CD4-positive, alpha-beta T cell (primary cell): ENCODE data around the gene C15orf62. TPM values are rescaled to one million over a fixed set of nuclear protein-coding genes. Genes with fewer than 3 reads are reported as not detected.

Experiments
- ATAC-seq: fragments of 200-7000 bp; cut with Tn5 transposase; one replicate; pipeline ENCODE4 v1.10.0; 2022; ENCODE audit warnings: mild to moderate bottlenecking; ENCODE audit not compliant: poor library complexity
- CTCF ChIA-PET: fragments of 350-600 bp; sonication (Branson Sonifier 250); formaldehyde crosslinking; loops from one replicate; lab custom pipeline; 2021; ENCODE audit warnings: antibody characterized with exemption, inconsistent platforms; lab: Charles Lee
- POLR2A ChIA-PET: fragments of 350-600 bp; sonication (Branson Sonifier 250); formaldehyde crosslinking; loops from one replicate; lab custom pipeline; 2021; ENCODE audit warnings: antibody characterized with exemption, inconsistent platforms; lab: Charles Lee
- DNase-seq, 14 experiments: peaks; one replicate each; pipeline ENCODE4 v3.0.0-alpha.2; 2013 to 2020; ENCODE audit warnings: mixed read lengths in 2 of 14
- H3K27ac ChIP-seq, 2 donors: one replicate each; pipeline versions ENCODE4 v1.5.1 to v1.7.0; 2013; ENCODE audit warnings: low read length in 2 of 2, low read depth in 1 of 2, mild to moderate bottlenecking in 1 of 2
- H3K27me3 ChIP-seq, 2 experiments: 1 replicate in 1 of 2; 2 replicates in 1 of 2; pipeline versions ENCODE4 v1.6.1 to v1.7.0; 2013; ENCODE audit warnings: low read length in 2 of 2, control low read depth in 1 of 2, mild to moderate bottlenecking in 1 of 2, moderate library complexity in 1 of 2; ENCODE audit not compliant: insufficient read depth in 2 of 2, control insufficient read depth in 1 of 2
- H3K36me3 ChIP-seq: one replicate; pipeline ENCODE4 v1.6.1; 2013; ENCODE audit warnings: low read length, control low read depth; ENCODE audit not compliant: insufficient read depth
- H3K4me1 ChIP-seq: one replicate; pipeline ENCODE4 v1.6.1; 2013; ENCODE audit warnings: low read length, control low read depth; ENCODE audit not compliant: insufficient read depth
- H3K4me3 ChIP-seq: one replicate; pipeline ENCODE4 v1.5.1; 2013; ENCODE audit warnings: mild to moderate bottlenecking, low read length, moderate library complexity
- H3K9me3 ChIP-seq, 2 experiments: 1 replicate in 1 of 2; 2 replicates in 1 of 2; pipeline versions ENCODE4 v1.6.1 to v1.7.0; 2013; ENCODE audit warnings: low read length in 2 of 2, mild to moderate bottlenecking in 2 of 2, control low read depth in 1 of 2, moderate library complexity in 1 of 2; ENCODE audit not compliant: control insufficient read depth in 1 of 2, insufficient read depth in 1 of 2
- H3K27ac Mint-ChIP-seq: one replicate; pipeline ENCODE4 v1.8.0; 2020; ENCODE audit warnings: mixed read lengths
- H3K27me3 Mint-ChIP-seq: one replicate; pipeline ENCODE4 v1.8.0; 2021; ENCODE audit warnings: mixed read lengths
- H3K36me3 Mint-ChIP-seq: one replicate; pipeline ENCODE4 v1.8.0; 2021; ENCODE audit warnings: low read depth, mixed read lengths
- H3K4me1 Mint-ChIP-seq: one replicate; pipeline ENCODE4 v1.8.0; 2021; ENCODE audit warnings: low read depth, mixed read lengths
- H3K4me3 Mint-ChIP-seq: one replicate; pipeline ENCODE4 v1.8.0; 2020; ENCODE audit warnings: mild to moderate bottlenecking, mixed read lengths
- H3K9me3 Mint-ChIP-seq: one replicate; pipeline ENCODE4 v1.8.0; 2020; ENCODE audit warnings: mixed read lengths
- CTCF ChIP-seq: fragments of 200-600 bp; IDR thresholded peaks from one replicate; pipeline ENCODE4 v1.8.0; 2022; ENCODE audit warnings: antibody characterized with exemption, mild to moderate bottlenecking
- intact Hi-C, 2 experiments: fragments of 100-400 bp; cut with DNase I in 1 of 2; cut with micrococcal nuclease in 1 of 2; formaldehyde crosslinking; loops; one replicate each; pipeline versions ENCODE4 v1.15.1 to v1.9.0; 2023 to 2025; cut with DNase I, micrococcal nuclease
- total RNA-seq, 174 experiments: library from RNA in 2 of 174; stranded (reverse) in 2 of 174; gene quantifications; one replicate each; pipeline ENCODE4 v1.2.3 and lab custom pipeline; 2021 to 2026

Gene C15orf62
- total RNA-seq, 2 experiments from 2014 or later, result 0.77 to 0.98 TPM

- CTCF ChIA-PET, result interaction anchor here (4.4 kb wide), 1 partner anchor 10 kb away, joined by 19 read pairs; no protein-coding TSS in a partner anchor
- Histone ChIP-seq H3K9me3 (no peaks in the 10 kb centered on the region), H3K4me1 (peaks cover 30% of the 10 kb centered on the region), H3K36me3 (peaks cover 60% of the 10 kb centered on the region), H3K27ac (no peak overlapping the region), H3K27me3 (no peaks in the 10 kb centered on the region), H3K4me3 (no peak overlapping the region)
- Mint-ChIP-seq H3K4me3 (no peak overlapping the region), H3K27me3 (no peaks in the 10 kb centered on the region), H3K9me3 (no peaks in the 10 kb centered on the region), H3K4me1 (peaks cover 20% of the 10 kb centered on the region), H3K36me3 (peaks cover 58% of the 10 kb centered on the region), H3K27ac (no peak overlapping the region)
- no peak for DNase-seq
- no peak for ATAC-seq
- intact Hi-C loops, result no loop called here
- TF ChIP-seq CTCF, result no peak
- POLR2A ChIA-PET, result no interaction called here
Observed at GRCh38 chr15:40772014-40772413, 2.2 kb downstream of the C15orf62 start.

- H3K36me3 Mint-ChIP-seq, result peaks cover 62% of the 10 kb centered on the region
- intact Hi-C loops, result no loop called here
- no peak for DNase-seq
- H3K27me3 ChIP-seq, result no peaks in the 10 kb centered on the region
- no peaks in the 10 kb centered on the region for H3K9me3 Mint-ChIP-seq
- H3K4me3 Mint-ChIP-seq, result no peak overlapping the region
- no peak overlapping the region for H3K27ac Mint-ChIP-seq
- ChIA-PET POLR2A (no interaction called here), CTCF (no interaction called here)
- peaks cover 19% of the 10 kb centered on the region for H3K4me1 Mint-ChIP-seq
- H3K36me3 ChIP-seq, result peaks cover 60% of the 10 kb centered on the region
- H3K4me3 ChIP-seq, result no peak overlapping the region
- TF ChIP-seq CTCF, result no peak
- no peaks in the 10 kb centered on the region for H3K9me3 ChIP-seq
- no peak overlapping the region for H3K27ac ChIP-seq
- ATAC-seq, result no peak
- H3K4me1 ChIP-seq, result peaks cover 28% of the 10 kb centered on the region
- H3K27me3 Mint-ChIP-seq, result no peaks in the 10 kb centered on the region
Observed at GRCh38 chr15:40773496-40773895, 3.7 kb downstream of the C15orf62 start.

- ChIA-PET POLR2A (no interaction called here), CTCF (no interaction called here)
- peaks cover 64% of the 10 kb centered on the region for H3K36me3 Mint-ChIP-seq
- Histone ChIP-seq H3K4me1 (peaks cover 25% of the 10 kb centered on the region), H3K4me3 (no peak overlapping the region), H3K27ac (no peak overlapping the region), H3K9me3 (no peaks in the 10 kb centered on the region), H3K36me3 (peaks cover 64% of the 10 kb centered on the region), H3K27me3 (no peaks in the 10 kb centered on the region)
- DNase-seq (no peak), ATAC-seq (no peak)
- H3K27me3 Mint-ChIP-seq, result no peaks in the 10 kb centered on the region
- H3K9me3 Mint-ChIP-seq, result no peaks in the 10 kb centered on the region
- no peak overlapping the region for H3K27ac Mint-ChIP-seq
- intact Hi-C loops, result no loop called here
- no peak for TF ChIP-seq CTCF
- no peak overlapping the region for H3K4me3 Mint-ChIP-seq
- peaks cover 15% of the 10 kb centered on the region for H3K4me1 Mint-ChIP-seq
Observed at GRCh38 chr15:40773902-40774301, 4.1 kb downstream of the C15orf62 start.
